Breast epithelium (tissue), 4 donors: Measurements from ENCODE around the gene SLC2A13. TPM values are rescaled to one million over a fixed set of nuclear protein-coding genes. Genes with fewer than 3 reads are reported as not detected.
"Not testable (repeated sequence)": the region's sequence is repeated elsewhere in the genome, so short reads cannot be mapped to it uniquely, and the experiment has no call there.

Source experiments
- DNase-seq, 2 donors: peaks; one replicate each; pipeline ENCODE4 v3.0.0-alpha.2; 2019; ENCODE audit warnings: low spot score in 2 of 2
- H3K27ac ChIP-seq, 2 donors: fragments of 200-600 bp; sonication (generic) in 1 of 2; one replicate each; pipeline ENCODE4 v1.5.1; 2016 to 2019; ENCODE audit warnings: mild to moderate bottlenecking in 1 of 2
- H3K27me3 ChIP-seq, 2 donors: fragments of 200-600 bp; sonication (generic) in 1 of 2; one replicate each; pipeline versions ENCODE4 v1.5.1 to v1.6.0; 2017 to 2019; ENCODE audit warnings: control low read depth in 1 of 2, mild to moderate bottlenecking in 1 of 2
- H3K36me3 ChIP-seq: fragments of 200-600 bp; one replicate; pipeline ENCODE4 v1.5.1; 2019
- H3K4me1 ChIP-seq, 2 donors: fragments of 200-600 bp; sonication (generic); one replicate each; pipeline ENCODE4 v1.5.1; 2016 to 2019; ENCODE audit warnings: control low read depth in 1 of 2
- H3K4me3 ChIP-seq, 3 donors: fragments of 200-600 bp; sonication (generic); 1 replicate in 2 of 3; 2 replicates in 1 of 3; pipeline ENCODE4 v1.5.1; 2016 to 2019; ENCODE audit warnings: mild to moderate bottlenecking in 3 of 3, moderate library complexity in 2 of 3
- H3K9me3 ChIP-seq, 2 donors: fragments of 200-600 bp; sonication (generic) in 1 of 2; one replicate each; pipeline ENCODE4 v1.5.1; 2016 to 2019; ENCODE audit warnings: control low read depth in 1 of 2
- POLR2A ChIP-seq: fragments of 450-650 bp; IDR thresholded peaks from one replicate; pipeline ENCODE4 v1.6.1; 2016; ENCODE audit warnings: antibody characterized with exemption, mild to moderate bottlenecking, moderate library complexity
- POLR2AphosphoS5 ChIP-seq, 3 donors: sonication (generic); formaldehyde crosslinking; IDR thresholded peaks; one replicate each; pipeline ENCODE4 v1.6.1; 2017; ENCODE audit warnings: antibody characterized with exemption in 3 of 3
- intact Hi-C: fragments of 100-400 bp; cut with DNase I; formaldehyde crosslinking; loops from one replicate; pipeline ENCODE4 v1.15.1; 2023; ENCODE audit warnings: low total_unique reads
- total RNA-seq, 3 donors: library from RNA; depleted of rRNA; stranded (reverse); fragments of >200 nt; gene quantifications; one replicate each; pipeline ENCODE4 v1.1.0, GENCODE V29; 2016
- TF ChIP-seq, protein P1 (sequence below), 3 donors: fragments of 450-650 bp; IDR thresholded peaks; one replicate each; pipeline ENCODE4 v1.5.1; 2016 to 2017; ENCODE audit warnings: antibody characterized with exemption in 3 of 3, mild to moderate bottlenecking in 3 of 3, moderate library complexity in 3 of 3

Gene SLC2A13
- total RNA-seq, 3 donors from 2014 or later, result 17.1 to 32.2 (median 22.0) TPM

DNA sequence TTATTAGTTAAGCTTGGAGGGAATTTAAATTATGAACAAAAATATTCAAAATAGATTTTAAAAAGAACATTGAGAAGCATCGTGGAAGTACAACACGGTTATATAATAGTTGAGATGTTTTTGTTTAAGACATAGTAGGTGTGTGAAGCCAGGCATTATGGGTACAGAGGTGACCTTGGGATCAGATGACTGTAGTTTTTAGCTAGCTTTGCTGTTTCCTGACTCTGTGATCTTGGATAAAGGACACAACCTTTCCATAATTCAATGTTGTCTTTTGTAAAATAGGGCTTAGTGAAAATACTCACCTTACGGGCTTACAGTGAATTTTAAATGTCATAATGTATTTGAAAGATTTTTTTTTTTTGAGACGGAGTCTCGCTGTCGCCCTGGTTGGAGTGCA is 239.7 kb downstream of the SLC2A13 start:
- Histone ChIP-seq H3K36me3 (no peaks in the 10 kb centered on the region), H3K4me3 (no peak overlapping the region), H3K4me1 (no peaks in the 10 kb centered on the region), H3K27me3 (no peaks in the 10 kb centered on the region), H3K9me3 (no peaks in the 10 kb centered on the region), H3K27ac (no peak overlapping the region)
- TF ChIP-seq POLR2AphosphoS5 (IDR thresholded peaks at IDR 0.05), result no peak
- TF ChIP-seq POLR2A, result no peak
- TF ChIP-seq, protein P1, sequence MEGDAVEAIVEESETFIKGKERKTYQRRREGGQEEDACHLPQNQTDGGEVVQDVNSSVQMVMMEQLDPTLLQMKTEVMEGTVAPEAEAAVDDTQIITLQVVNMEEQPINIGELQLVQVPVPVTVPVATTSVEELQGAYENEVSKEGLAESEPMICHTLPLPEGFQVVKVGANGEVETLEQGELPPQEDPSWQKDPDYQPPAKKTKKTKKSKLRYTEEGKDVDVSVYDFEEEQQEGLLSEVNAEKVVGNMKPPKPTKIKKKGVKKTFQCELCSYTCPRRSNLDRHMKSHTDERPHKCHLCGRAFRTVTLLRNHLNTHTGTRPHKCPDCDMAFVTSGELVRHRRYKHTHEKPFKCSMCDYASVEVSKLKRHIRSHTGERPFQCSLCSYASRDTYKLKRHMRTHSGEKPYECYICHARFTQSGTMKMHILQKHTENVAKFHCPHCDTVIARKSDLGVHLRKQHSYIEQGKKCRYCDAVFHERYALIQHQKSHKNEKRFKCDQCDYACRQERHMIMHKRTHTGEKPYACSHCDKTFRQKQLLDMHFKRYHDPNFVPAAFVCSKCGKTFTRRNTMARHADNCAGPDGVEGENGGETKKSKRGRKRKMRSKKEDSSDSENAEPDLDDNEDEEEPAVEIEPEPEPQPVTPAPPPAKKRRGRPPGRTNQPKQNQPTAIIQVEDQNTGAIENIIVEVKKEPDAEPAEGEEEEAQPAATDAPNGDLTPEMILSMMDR (IDR thresholded peaks at IDR 0.05), result no peak
- no peak for DNase-seq
- intact Hi-C loops, result no loop called here

DNA sequence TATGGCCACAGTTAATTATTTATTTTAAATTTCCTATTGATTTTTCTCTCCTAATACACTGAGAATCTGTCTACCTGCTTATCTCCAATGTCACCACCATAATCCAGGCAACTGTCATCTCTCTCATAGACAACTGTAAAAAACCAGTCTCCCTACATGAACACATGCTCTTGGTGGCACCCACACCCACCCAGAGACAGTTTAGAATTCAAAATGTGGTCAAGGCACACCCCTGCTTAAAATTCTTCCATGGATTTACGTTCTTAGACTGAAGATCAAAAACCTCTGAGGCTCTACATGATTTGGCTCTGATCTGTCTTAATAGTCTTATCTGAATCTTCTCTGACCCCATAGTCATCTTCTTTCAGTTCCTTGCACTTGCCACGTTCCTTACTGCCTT is 245.2 kb downstream of the SLC2A13 start:
- no peak for DNase-seq
- intact Hi-C loops, result no loop called here
- Histone ChIP-seq H3K36me3 (no peaks in the 10 kb centered on the region), H3K4me1 (no peaks in the 10 kb centered on the region), H3K27ac (no peak overlapping the region), H3K4me3 (no peak overlapping the region), H3K27me3 (no peaks in the 10 kb centered on the region), H3K9me3 (no peaks in the 10 kb centered on the region)
- no peak for TF ChIP-seq POLR2A
- no peak for TF ChIP-seq POLR2AphosphoS5 (IDR thresholded peaks at IDR 0.05)
- TF ChIP-seq, protein P1 (IDR thresholded peaks at IDR 0.05), result no peak

DNA sequence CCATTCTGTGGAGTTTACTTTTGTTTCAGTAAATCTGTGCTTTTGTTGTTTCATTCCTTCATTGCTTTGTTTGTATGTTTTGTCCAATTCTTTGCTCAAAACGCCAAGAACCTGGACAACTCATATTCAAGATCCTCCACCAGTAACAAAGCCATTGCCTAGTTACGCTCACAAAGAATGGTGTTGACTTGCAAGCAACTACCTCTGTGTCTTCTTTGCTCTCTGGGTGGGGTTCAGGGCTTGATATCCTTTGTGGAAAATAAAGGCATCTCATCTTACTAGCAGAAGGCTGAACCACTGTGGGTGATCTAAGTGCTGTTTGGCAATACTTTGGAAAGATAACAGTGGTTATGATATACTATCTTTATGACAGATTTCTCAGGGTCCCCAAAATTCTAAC is 252.9 kb downstream of the SLC2A13 start:
- Histone ChIP-seq H3K27me3 (no peaks in the 10 kb centered on the region), H3K36me3 (no peaks in the 10 kb centered on the region), H3K4me3 (no peak overlapping the region), H3K4me1 (no peaks in the 10 kb centered on the region), H3K27ac (no peak overlapping the region), H3K9me3 (no peaks in the 10 kb centered on the region)
- TF ChIP-seq POLR2AphosphoS5 (IDR thresholded peaks at IDR 0.05) (no peak), POLR2A (no peak)
- TF ChIP-seq, protein P1 (IDR thresholded peaks at IDR 0.05), result no peak
- DNase-seq, result no peak
- intact Hi-C loops, result no loop called here

DNA sequence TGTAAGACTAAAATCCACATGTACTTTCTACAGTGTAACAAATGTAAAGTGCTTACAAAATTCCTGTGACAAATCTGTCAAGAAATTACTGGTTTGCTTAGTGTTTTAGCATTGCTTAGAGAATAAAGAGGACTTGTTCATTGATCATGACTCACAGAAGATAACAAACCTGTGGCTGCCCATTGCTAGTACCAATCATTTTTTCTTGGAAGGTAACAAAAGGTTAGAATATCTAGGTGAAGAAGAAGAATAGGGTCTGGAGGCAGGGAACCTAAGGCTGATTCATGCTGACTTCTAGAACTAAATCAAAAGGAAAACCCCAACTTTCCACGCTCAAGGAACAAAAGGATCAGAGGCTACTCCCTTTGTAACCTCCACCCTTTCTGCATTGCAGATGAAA is 253.5 kb downstream of the SLC2A13 start:
- TF ChIP-seq, protein P1 (IDR thresholded peaks at IDR 0.05), result no peak
- TF ChIP-seq POLR2AphosphoS5 (IDR thresholded peaks at IDR 0.05) (no peak), POLR2A (no peak)
- intact Hi-C loops, result no loop called here
- Histone ChIP-seq H3K27me3 (no peaks in the 10 kb centered on the region), H3K4me1 (no peaks in the 10 kb centered on the region), H3K36me3 (no peaks in the 10 kb centered on the region), H3K9me3 (no peaks in the 10 kb centered on the region), H3K27ac (no peak overlapping the region), H3K4me3 (no peak overlapping the region)
- no peak for DNase-seq

DNA sequence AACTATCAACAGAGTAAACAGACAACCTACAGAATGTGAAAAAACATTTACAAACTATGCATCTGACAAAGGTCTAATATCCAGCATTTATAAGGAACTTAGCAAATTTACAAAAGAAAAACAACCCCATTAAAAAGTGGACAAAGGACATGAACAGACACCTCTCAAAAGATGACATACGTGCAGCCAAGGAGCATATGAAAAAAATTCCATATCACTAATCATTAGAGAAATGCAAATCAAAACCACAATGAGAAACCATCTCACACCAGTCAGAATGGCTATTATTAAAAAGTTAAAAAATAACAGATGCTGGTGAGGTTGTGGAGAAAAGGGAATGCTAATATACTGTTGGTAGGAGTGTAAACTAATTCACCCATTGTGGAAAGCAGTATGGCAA is 257.7 kb downstream of the SLC2A13 start:
- H3K4me1 ChIP-seq, DNase-seq, H3K9me3 ChIP-seq, H3K27ac ChIP-seq, H3K27me3 ChIP-seq, H3K36me3 ChIP-seq, intact Hi-C loops, H3K4me3 ChIP-seq: not testable (repeated sequence)
